Keratinocyte (primary cell): Measurements from ENCODE around the gene RAN. TPM values are rescaled to one million over a fixed set of nuclear protein-coding genes. Genes with fewer than 3 reads are reported as not detected.

Experiments
- DNase-seq: peaks from one replicate; pipeline ENCODE4 v3.0.0-alpha.2; 2011; ENCODE audit warnings: low read depth, missing footprints, low spot score
- FAIRE-seq: peaks from 2 replicates; lab custom pipeline; 2011; peaks lifted over from hg19 to GRCh38; lab: Jason Lieb, UNC
- H2AFZ ChIP-seq: 2 replicates; pipeline ENCODE4 v1.6.0; 2012; ENCODE audit warnings: low read length, control low read depth, inconsistent platforms; ENCODE audit not compliant: control insufficient read depth
- H3K27ac ChIP-seq: 2 replicates; pipeline ENCODE4 v1.5.1; 2011; ENCODE audit warnings: low read length; ENCODE audit not compliant: control insufficient read depth, insufficient read depth
- H3K27me3 ChIP-seq: 3 replicates; pipeline ENCODE4 v1.6.0; 2011; ENCODE audit warnings: low read length; ENCODE audit not compliant: control insufficient read depth, insufficient read depth; ENCODE audit errors: extremely low read depth
- H3K36me3 ChIP-seq, 2 experiments: 2 replicates in 1 of 2; 3 replicates in 1 of 2; pipeline ENCODE4 v1.5.1; 2011; ENCODE audit warnings: low read length in 2 of 2, mild to moderate bottlenecking in 1 of 2; ENCODE audit not compliant: control insufficient read depth in 2 of 2, insufficient read depth in 2 of 2; ENCODE audit errors: extremely low read depth in 1 of 2
- H3K4me1 ChIP-seq: 3 replicates; pipeline ENCODE4 v1.5.1; 2011; ENCODE audit warnings: low read length; ENCODE audit not compliant: control insufficient read depth, insufficient read depth; ENCODE audit errors: extremely low read depth
- H3K4me2 ChIP-seq: 3 replicates; pipeline ENCODE4 v1.6.0; 2011; ENCODE audit warnings: low read depth, low read length; ENCODE audit not compliant: control insufficient read depth, insufficient read depth; ENCODE audit errors: extremely low read depth
- H3K4me3 ChIP-seq, 3 experiments: fragments of 200-600 bp in 1 of 3; sonication (generic) in 1 of 3; 2 replicates in 2 of 3; 3 replicates in 1 of 3; pipeline ENCODE4 v1.5.1; 2011 to 2016; ENCODE audit warnings: low read length in 3 of 3, mild to moderate bottlenecking in 3 of 3, control low read depth in 2 of 3, inconsistent platforms in 1 of 3, low read depth in 1 of 3, mixed read lengths in 1 of 3, mixed run types in 1 of 3, moderate library complexity in 1 of 3; ENCODE audit not compliant: control insufficient read depth in 2 of 3, insufficient read depth in 2 of 3; ENCODE audit errors: extremely low read depth in 1 of 3
- H3K79me2 ChIP-seq: 2 replicates; pipeline ENCODE4 v1.6.0; 2012; ENCODE audit warnings: low read length; ENCODE audit not compliant: control insufficient read depth, insufficient read depth
- H3K9ac ChIP-seq: 3 replicates; pipeline ENCODE4 v1.6.0; 2011; ENCODE audit warnings: low read length; ENCODE audit not compliant: control insufficient read depth, insufficient read depth; ENCODE audit errors: extremely low read depth
- H3K9me1 ChIP-seq: 3 replicates; pipeline ENCODE4 v1.6.0; 2011; ENCODE audit warnings: low read length; ENCODE audit not compliant: control insufficient read depth, insufficient read depth; ENCODE audit errors: extremely low read depth
- H3K9me3 ChIP-seq: 2 replicates; pipeline ENCODE4 v1.5.1; 2012; ENCODE audit warnings: low read depth, low read length; ENCODE audit not compliant: control insufficient read depth
- H4K20me1 ChIP-seq: 3 replicates; pipeline ENCODE4 v1.6.0; 2011; ENCODE audit warnings: low read length; ENCODE audit not compliant: control insufficient read depth, insufficient read depth; ENCODE audit errors: extremely low read depth
- EZH2 ChIP-seq: IDR thresholded peaks from one replicate; pipeline ENCODE4 v1.6.1; 2012; ENCODE audit warnings: inconsistent platforms, mild to moderate bottlenecking, low read length, moderate library complexity
- dilution Hi-C: fragments of 300-500 bp; cut with MboI; formaldehyde crosslinking; loops from one replicate; pipeline ENCODE4 v1.7.0; 2020; ENCODE audit warnings: low sequenced_read_pairs; ENCODE audit not compliant: extremely low pct_ligation_motif_present
- polyA plus RNA-seq, 5 experiments: library from polyadenylated mRNA; depleted of rRNA in 3 of 5; stranded (reverse) in 3 of 5; stranded (forward) in 1 of 5; unstranded in 1 of 5; fragments of >200 nt; gene quantifications; 1 replicate in 1 of 5; 2 replicates in 3 of 5; 3 replicates in 1 of 5; pipeline versions ENCODE4 v1.2.1 to v1.2.3, GENCODE V29; 2011 to 2012; ENCODE audit warnings: missing spikeins in 2 of 5, low read depth in 1 of 5, low replicate concordance in 1 of 5
- TF ChIP-seq, protein P1 (sequence below), 3 experiments: IDR thresholded peaks in 1 of 3; conservative IDR thresholded peaks in 1 of 3; optimal IDR thresholded peaks in 1 of 3; 2 replicates in 2 of 3; 3 replicates in 1 of 3; pipeline versions ENCODE3 to v1.5.1; 2011; ENCODE audit warnings: low read length in 3 of 3, mild to moderate bottlenecking in 3 of 3, moderate library complexity in 2 of 3, control low read depth in 1 of 3, inconsistent platforms in 1 of 3; ENCODE audit not compliant: insufficient read depth in 2 of 3; ENCODE audit errors: extremely low read depth in 1 of 3

RAN gene
- polyA plus RNA-seq, 1 donor (not counting 4 experiments of a cell fraction or from before 2014, with no cell fraction given): 2,211 TPM

DNA sequence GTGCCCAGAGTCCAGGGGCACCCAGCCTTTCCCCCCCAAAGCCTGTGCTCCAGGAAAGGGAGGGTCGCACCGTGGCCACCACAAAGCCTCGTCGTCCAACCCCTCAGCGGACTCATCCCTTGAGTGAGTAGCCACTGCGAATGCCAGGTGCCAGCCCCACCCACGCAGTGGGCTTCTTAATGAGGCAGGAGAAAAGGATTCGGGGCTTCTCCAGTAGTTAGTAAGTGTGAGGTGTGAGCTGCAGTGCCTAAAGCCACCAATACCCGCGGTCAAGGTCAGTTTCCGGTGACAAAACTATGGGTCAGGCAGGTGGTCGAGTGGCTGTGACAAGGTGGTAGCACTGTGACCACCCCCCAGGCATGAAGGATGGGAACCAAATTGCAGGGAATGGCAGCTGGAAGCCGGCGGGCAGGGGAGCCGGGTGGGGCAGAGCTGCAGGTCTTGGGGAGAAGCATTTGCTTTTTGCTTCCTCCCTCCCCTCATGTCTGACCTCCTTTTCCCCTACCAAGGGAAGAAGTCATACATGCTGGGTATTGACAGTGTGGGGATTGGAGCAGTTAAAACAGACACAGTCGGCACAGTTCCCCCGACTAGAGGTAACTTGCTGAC is 8.0 kb downstream of the RAN start:
- Histone ChIP-seq H3K9me3 (no peaks in the 10 kb centered on the region), H3K4me2 (no peak overlapping the region), H4K20me1 (peaks cover 10% of the 10 kb centered on the region), H3K27me3 (no peaks in the 10 kb centered on the region), H2AFZ (no peak overlapping the region), H3K4me1 (no peaks in the 10 kb centered on the region), H3K4me3 (no peak overlapping the region), H3K79me2 (peaks cover 7% of the 10 kb centered on the region), H3K27ac (no peak overlapping the region), H3K36me3 (peaks cover 12 to 20% of the 10 kb centered on the region in 2 experiments), H3K9ac (no peak overlapping the region), H3K9me1 (no peaks in the 10 kb centered on the region)
- DNase-seq (no peak), FAIRE-seq (no peak)
- dilution Hi-C loops: no loop called here
- TF ChIP-seq EZH2: no peak
- TF ChIP-seq, protein P1, sequence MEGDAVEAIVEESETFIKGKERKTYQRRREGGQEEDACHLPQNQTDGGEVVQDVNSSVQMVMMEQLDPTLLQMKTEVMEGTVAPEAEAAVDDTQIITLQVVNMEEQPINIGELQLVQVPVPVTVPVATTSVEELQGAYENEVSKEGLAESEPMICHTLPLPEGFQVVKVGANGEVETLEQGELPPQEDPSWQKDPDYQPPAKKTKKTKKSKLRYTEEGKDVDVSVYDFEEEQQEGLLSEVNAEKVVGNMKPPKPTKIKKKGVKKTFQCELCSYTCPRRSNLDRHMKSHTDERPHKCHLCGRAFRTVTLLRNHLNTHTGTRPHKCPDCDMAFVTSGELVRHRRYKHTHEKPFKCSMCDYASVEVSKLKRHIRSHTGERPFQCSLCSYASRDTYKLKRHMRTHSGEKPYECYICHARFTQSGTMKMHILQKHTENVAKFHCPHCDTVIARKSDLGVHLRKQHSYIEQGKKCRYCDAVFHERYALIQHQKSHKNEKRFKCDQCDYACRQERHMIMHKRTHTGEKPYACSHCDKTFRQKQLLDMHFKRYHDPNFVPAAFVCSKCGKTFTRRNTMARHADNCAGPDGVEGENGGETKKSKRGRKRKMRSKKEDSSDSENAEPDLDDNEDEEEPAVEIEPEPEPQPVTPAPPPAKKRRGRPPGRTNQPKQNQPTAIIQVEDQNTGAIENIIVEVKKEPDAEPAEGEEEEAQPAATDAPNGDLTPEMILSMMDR (optimal IDR thresholded peaks at IDR 0.05 in 1 of 3, IDR thresholded peaks at IDR 0.05 in 1 of 3, conservative IDR thresholded peaks at IDR 0.05 in 1 of 3; ENCODE audit: extremely low read depth in 1 of 3, insufficient read depth in 2 of 3, low read length in 3 of 3): no peak

DNA sequence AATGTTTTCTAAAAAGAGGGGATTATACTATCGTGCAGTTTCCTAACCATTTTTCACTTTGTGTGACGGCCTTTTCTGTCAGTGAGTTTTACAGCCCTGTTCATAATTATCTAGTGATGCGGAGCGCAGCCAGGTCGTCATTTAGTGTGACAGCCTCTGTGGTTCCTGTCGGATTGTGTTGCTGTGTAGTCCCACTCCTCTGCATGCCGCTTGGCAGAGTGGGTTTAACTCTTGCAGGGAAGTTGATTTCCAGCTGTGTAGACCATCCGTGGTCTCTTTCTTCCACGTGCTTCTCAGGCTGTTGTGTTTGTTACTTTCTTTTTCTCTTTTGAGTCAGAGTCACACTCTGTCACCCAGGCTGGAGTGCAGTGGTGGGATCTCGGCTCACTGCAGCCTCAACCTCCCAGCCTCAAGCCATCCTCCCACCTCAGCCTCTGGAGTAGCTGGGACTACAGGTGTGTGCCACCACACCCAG is 8.6 kb downstream of the RAN start:
- DNase-seq (no peak), FAIRE-seq (no peak)
- dilution Hi-C loops: no loop called here
- peaks cover 4% of the 10 kb centered on the region for H4K20me1 ChIP-seq
- no peak overlapping the region for H3K4me2 ChIP-seq
- H3K9ac ChIP-seq: no peak overlapping the region
- no peak overlapping the region for H2AFZ ChIP-seq
- peaks cover 7 to 15% of the 10 kb centered on the region in 2 experiments for H3K36me3 ChIP-seq
- no peak overlapping the region for H3K4me3 ChIP-seq
- H3K9me1 ChIP-seq: no peaks in the 10 kb centered on the region
- H3K4me1 ChIP-seq: no peaks in the 10 kb centered on the region
- H3K27me3 ChIP-seq: no peaks in the 10 kb centered on the region
- H3K9me3 ChIP-seq: no peaks in the 10 kb centered on the region
- TF ChIP-seq, protein P1 (optimal IDR thresholded peaks at IDR 0.05 in 1 of 3, IDR thresholded peaks at IDR 0.05 in 1 of 3, conservative IDR thresholded peaks at IDR 0.05 in 1 of 3; ENCODE audit: extremely low read depth in 1 of 3, insufficient read depth in 2 of 3, low read length in 3 of 3): no peak
- no peak for TF ChIP-seq EZH2
- H3K79me2 ChIP-seq: peaks cover 3% of the 10 kb centered on the region
- H3K27ac ChIP-seq: no peak overlapping the region
